ENCODE measurements around the gene PRRC2C. TPM values are rescaled to one million over a fixed set of nuclear protein-coding genes. Genes with fewer than 3 reads are reported as not detected.

PRRC2C gene
- total and polyA plus RNA-seq, 2 experiments from 2014 or later = 47.0 to 88.9 TPM

DNA sequence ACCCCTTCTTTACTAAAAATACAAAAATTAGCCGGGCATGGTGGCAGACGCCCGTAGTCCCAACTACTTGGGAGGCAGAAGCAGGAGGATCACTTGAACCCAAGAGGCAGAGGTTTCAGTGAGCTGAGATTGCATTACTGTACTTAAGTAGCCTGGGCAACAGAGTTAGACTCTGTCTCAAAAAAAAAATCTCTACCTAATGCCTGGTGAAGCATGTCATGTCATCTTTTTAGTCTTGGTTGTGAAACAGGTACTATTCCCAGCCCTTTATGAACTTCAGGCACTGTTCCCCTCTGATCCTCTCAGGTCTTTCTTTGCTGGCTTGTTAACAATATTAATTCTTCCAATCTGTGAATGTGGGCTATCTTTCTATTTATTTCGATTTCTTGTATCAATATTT is 22.1 kb downstream of the PRRC2C start:
- Histone ChIP-seq H3K79me2 (ENCODE audit: insufficient read depth) (peaks cover 100% of the 10 kb centered on the region), H4K20me1 (ENCODE audit: insufficient read depth) (peaks cover 84% of the 10 kb centered on the region), H3K27ac (no peak overlapping the region)

DNA sequence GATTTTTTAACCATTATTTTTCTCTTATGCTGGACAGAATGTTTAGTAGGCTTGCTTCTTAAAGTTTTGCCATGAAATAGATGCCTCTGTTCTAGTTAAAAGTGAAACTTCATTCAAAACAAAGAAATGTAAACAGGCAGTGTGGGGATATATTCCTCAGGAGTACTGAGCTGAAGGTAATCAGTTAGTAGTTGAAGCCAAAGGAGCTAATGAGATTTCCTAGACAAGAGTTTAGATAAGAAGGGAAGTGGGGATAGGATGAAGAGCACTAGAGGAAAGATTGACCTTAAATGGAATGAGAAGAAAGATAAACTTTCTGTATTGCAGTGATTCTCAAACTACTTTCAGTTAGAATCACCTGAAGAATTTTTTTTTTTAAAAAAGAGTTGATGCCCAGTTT is 23.9 kb downstream of the PRRC2C start:
- H3K4me3 ChIP-seq = no peak overlapping the region
- H4K20me1 ChIP-seq (ENCODE audit: insufficient read depth) = peaks cover 74% of the 10 kb centered on the region
- H3K79me2 ChIP-seq (ENCODE audit: insufficient read depth) = peaks cover 100% of the 10 kb centered on the region
- H3K27ac ChIP-seq = no peak overlapping the region
- TF ChIP-seq EZH2phosphoT487 (IDR thresholded peaks at IDR 0.05; ENCODE audit: insufficient read depth, low read depth) (no peak), EZH2 (IDR thresholded peaks at IDR 0.05; ENCODE audit: insufficient read depth, poor library complexity, severe bottlenecking) (no peak)
- no peaks in the 10 kb centered on the region for H3K27me3 ChIP-seq (replicated peaks; ENCODE audit: insufficient read depth)
- H2AFZ ChIP-seq = no peak overlapping the region
- no peaks in the 10 kb centered on the region for H3K9me3 ChIP-seq (ENCODE audit: low read depth)
- peaks cover 3% of the 10 kb centered on the region; the same call in 1 of the 2 replicates for H3F3A ChIP-seq (ENCODE audit: insufficient read depth)
- in situ Hi-C loops (cut with MboI) = no loop called here
- peaks cover 8% of the 10 kb centered on the region; the same call in 1 of the 2 replicates for H3K36me3 ChIP-seq (ENCODE audit: low read depth)
- no peak overlapping the region for H3K9ac ChIP-seq
- H3K9me2 ChIP-seq (ENCODE audit: insufficient read depth) = no peaks in the 10 kb centered on the region
- peaks cover 9% of the 10 kb centered on the region; the same call in 1 of the 2 replicates for H3K4me1 ChIP-seq (ENCODE audit: insufficient read depth)
- no peak overlapping the region for H3K4me2 ChIP-seq (ENCODE audit: unreplicated experiment)
- DNase-seq = no peak

More for the DNA sequence above, 22.1 kb downstream of the PRRC2C start:
- Histone ChIP-seq H3K9ac (no peak overlapping the region), H3K36me3 (ENCODE audit: low read depth) (no peaks in the 10 kb centered on the region), H3K27me3 (replicated peaks; ENCODE audit: insufficient read depth) (no peaks in the 10 kb centered on the region), H3K4me3 (no peak overlapping the region), H3K9me3 (ENCODE audit: low read depth) (no peaks in the 10 kb centered on the region), H3K4me1 (ENCODE audit: insufficient read depth) (0 out of 2 replicates have a peak, but pooled peaks cover 4% of the 10 kb centered on the region), H3K9me2 (ENCODE audit: insufficient read depth) (no peaks in the 10 kb centered on the region), H3K4me2 (ENCODE audit: unreplicated experiment) (no peak overlapping the region), H2AFZ (no peak overlapping the region), H3F3A (ENCODE audit: insufficient read depth) (peaks cover 3% of the 10 kb centered on the region; the same call in 1 of the 2 replicates)
- no peak for TF ChIP-seq EZH2phosphoT487 (IDR thresholded peaks at IDR 0.05; ENCODE audit: insufficient read depth, low read depth)
- TF ChIP-seq EZH2 (IDR thresholded peaks at IDR 0.05; ENCODE audit: insufficient read depth, poor library complexity, severe bottlenecking) = no peak
- no peak for DNase-seq
- WGBS, 2 experiments (ENCODE audit: low coverage in 1 of 2, low lambda C conversion rate in 2 of 2, missing lambda C conversion rate in 2 of 2) = 97 to 98% methylated on average over 4 of the region's 4 CpGs
- in situ Hi-C loops (cut with MboI) = no loop called here

DNA sequence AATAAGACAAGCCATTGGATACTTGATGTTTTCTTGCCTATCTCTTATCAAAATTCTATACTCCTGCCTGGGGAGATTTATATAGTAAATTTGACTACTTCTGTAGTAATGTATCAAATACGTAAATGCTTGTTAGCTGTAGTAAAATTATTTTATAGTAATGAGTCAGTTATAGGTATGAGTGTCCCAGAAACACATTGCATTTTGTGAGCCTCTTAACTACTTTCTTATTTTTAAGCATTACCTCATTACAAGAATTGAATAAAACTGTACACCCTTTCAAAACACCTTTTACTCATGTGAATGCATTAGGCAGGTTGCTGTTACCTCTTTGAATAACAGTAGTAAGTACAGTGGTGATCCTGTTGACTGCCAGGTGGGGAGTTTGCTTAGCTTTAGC is 28.4 kb downstream of the PRRC2C start:
- H4K20me1 ChIP-seq (ENCODE audit: insufficient read depth) = peaks cover 35% of the 10 kb centered on the region; the same call in 1 of the 2 replicates
- WGBS, 2 experiments (ENCODE audit: low coverage in 1 of 2, low lambda C conversion rate in 2 of 2, missing lambda C conversion rate in 2 of 2) = 0% methylated on average over 1 of the region's 1 CpG
- in situ Hi-C loops (cut with MboI) = no loop called here

DNA sequence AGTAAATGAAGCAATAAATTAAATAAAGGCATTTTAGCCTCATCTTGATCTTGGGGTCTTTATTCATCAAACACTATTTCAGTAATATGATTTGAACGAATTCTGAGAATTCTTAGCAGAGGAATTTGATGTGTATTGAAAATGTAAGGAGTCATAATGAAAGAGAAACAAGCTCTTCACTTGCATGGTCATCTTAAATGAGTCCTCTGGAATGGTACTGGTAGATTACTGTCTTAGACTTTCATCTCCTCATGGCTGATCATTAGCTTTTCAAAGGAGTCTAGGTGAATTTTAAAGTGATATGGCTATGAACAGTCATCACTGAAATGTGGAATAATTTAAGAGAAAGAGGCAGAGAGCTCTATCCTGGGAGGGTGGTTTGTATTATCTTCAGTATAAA is 30.0 kb downstream of the PRRC2C start:
- TF ChIP-seq EZH2 (IDR thresholded peaks at IDR 0.05; ENCODE audit: insufficient read depth, poor library complexity, severe bottlenecking) (no peak), EZH2phosphoT487 (IDR thresholded peaks at IDR 0.05; ENCODE audit: insufficient read depth, low read depth) (no peak)
- Histone ChIP-seq H3K9ac (no peak overlapping the region), H3K4me1 (ENCODE audit: insufficient read depth) (peaks cover 5% of the 10 kb centered on the region; the same call in 1 of the 2 replicates), H3F3A (ENCODE audit: insufficient read depth) (peaks cover 6% of the 10 kb centered on the region), H3K4me2 (ENCODE audit: unreplicated experiment) (no peak overlapping the region), H3K27ac (no peak overlapping the region), H2AFZ (no peak overlapping the region), H3K79me2 (ENCODE audit: insufficient read depth) (peaks cover 97% of the 10 kb centered on the region), H3K36me3 (ENCODE audit: low read depth) (peaks cover 61% of the 10 kb centered on the region), H4K20me1 (ENCODE audit: insufficient read depth) (peaks cover 22% of the 10 kb centered on the region; the same call in 1 of the 2 replicates), H3K27me3 (replicated peaks; ENCODE audit: insufficient read depth) (no peaks in the 10 kb centered on the region), H3K4me3 (no peak overlapping the region), H3K9me3 (ENCODE audit: low read depth) (no peaks in the 10 kb centered on the region), H3K9me2 (ENCODE audit: insufficient read depth) (no peaks in the 10 kb centered on the region)
- DNase-seq = no peak
- 100% methylated on average over 1 of the region's 1 CpG for WGBS, 2 experiments (ENCODE audit: low coverage in 1 of 2, low lambda C conversion rate in 2 of 2, missing lambda C conversion rate in 2 of 2)
- in situ Hi-C loops (cut with MboI) = no loop called here

More for the DNA sequence above, 28.4 kb downstream of the PRRC2C start:
- Histone ChIP-seq H3K9me2 (ENCODE audit: insufficient read depth) (no peaks in the 10 kb centered on the region), H3K4me1 (ENCODE audit: insufficient read depth) (peaks cover 5% of the 10 kb centered on the region; the same call in 1 of the 2 replicates), H3K9ac (no peak overlapping the region), H3F3A (ENCODE audit: insufficient read depth) (peaks cover 6% of the 10 kb centered on the region), H3K9me3 (ENCODE audit: low read depth) (no peaks in the 10 kb centered on the region), H3K27me3 (replicated peaks; ENCODE audit: insufficient read depth) (no peaks in the 10 kb centered on the region), H3K4me3 (no peak overlapping the region), H3K79me2 (ENCODE audit: insufficient read depth) (peaks cover 97% of the 10 kb centered on the region), H3K4me2 (ENCODE audit: unreplicated experiment) (no peak overlapping the region), H3K27ac (no peak overlapping the region), H3K36me3 (ENCODE audit: low read depth) (peaks cover 46% of the 10 kb centered on the region), H2AFZ (no peak overlapping the region)
- no peak for TF ChIP-seq EZH2 (IDR thresholded peaks at IDR 0.05; ENCODE audit: insufficient read depth, poor library complexity, severe bottlenecking)
- no peak for TF ChIP-seq EZH2phosphoT487 (IDR thresholded peaks at IDR 0.05; ENCODE audit: insufficient read depth, low read depth)
- DNase-seq = no peak

Data from GM23248 (cell line).